Endothelial cell of umbilical vein (primary cell): ENCODE data around the gene SLC34A1. TPM values are rescaled to one million over a fixed set of nuclear protein-coding genes. Genes with fewer than 3 reads are reported as not detected.
A peak's percentile ranks its signal among the peaks of the same experiment; 100 is the strongest.

Experiments
- BruUV-seq: library from RNA; stranded (reverse); fragments of 400-500 nt; replicated peaks from 2 replicates; lab custom pipeline; 2021; lab: Mats Ljungman, UMichigan
- CTCF ChIA-PET: fragments of 300-600, 350-600 bp; sonication (Branson Sonifier 250); formaldehyde crosslinking; loops from one replicate; lab custom pipeline; 2021; ENCODE audit warnings: antibody characterized with exemption, inconsistent platforms; lab: Charles Lee
- POLR2A ChIA-PET: fragments of 300-600, 350-600 bp; sonication (Branson Sonifier 250); formaldehyde crosslinking; loops from one replicate; lab custom pipeline; 2021; ENCODE audit warnings: antibody characterized with exemption, inconsistent platforms; lab: Charles Lee
- DNase-seq: peaks from one replicate; pipeline ENCODE4 v3.0.0-alpha.2; 2011; ENCODE audit warnings: low read depth, low spot score
- FAIRE-seq: peaks from 2 replicates; lab custom pipeline; 2011; peaks lifted over from hg19 to GRCh38; lab: Jason Lieb, UNC
- H2AFZ ChIP-seq: 2 replicates; pipeline ENCODE4 v1.6.0; 2012; ENCODE audit warnings: low read depth, low read length, control low read depth, inconsistent platforms
- H3K27ac ChIP-seq: 2 replicates; pipeline ENCODE4 v1.5.1; 2011; ENCODE audit warnings: low read depth, mild to moderate bottlenecking, control low read depth, low read length, moderate library complexity; ENCODE audit not compliant: insufficient read depth
- H3K27me3 ChIP-seq, 2 experiments: 2 replicates each; pipeline versions ENCODE4 v1.6.0 to v1.6.1; 2011; ENCODE audit warnings: low read length in 2 of 2, mixed read lengths in 1 of 2; ENCODE audit not compliant: control insufficient read depth in 2 of 2, insufficient read depth in 2 of 2
- H3K36me3 ChIP-seq, 2 experiments: 2 replicates in 1 of 2; 3 replicates in 1 of 2; pipeline ENCODE4 v1.5.1; 2011; ENCODE audit warnings: low read length in 2 of 2, mild to moderate bottlenecking in 1 of 2, moderate library complexity in 1 of 2; ENCODE audit not compliant: control insufficient read depth in 2 of 2, insufficient read depth in 2 of 2; ENCODE audit errors: extremely low read depth in 1 of 2
- H3K4me1 ChIP-seq: 3 replicates; pipeline ENCODE4 v1.5.1; 2011; ENCODE audit warnings: mild to moderate bottlenecking, low read length; ENCODE audit not compliant: control insufficient read depth, insufficient read depth; ENCODE audit errors: extremely low read depth
- H3K4me2 ChIP-seq: 2 replicates; pipeline ENCODE4 v1.6.1; 2011; ENCODE audit warnings: low read length, control low read depth, mixed read lengths; ENCODE audit not compliant: insufficient read depth
- H3K4me3 ChIP-seq, 3 experiments: fragments of 200-600 bp in 1 of 3; sonication (generic), shearing (Covaris generic) in 1 of 3; replicated peaks in 1 of 3; 2 replicates each; pipeline ENCODE4 v1.5.1; 2011 to 2016; ENCODE audit warnings: control low read depth in 3 of 3, low read length in 3 of 3, mild to moderate bottlenecking in 2 of 3, inconsistent platforms in 1 of 3, low read depth in 1 of 3, moderate library complexity in 1 of 3; ENCODE audit not compliant: insufficient read depth in 1 of 3
- H3K79me2 ChIP-seq: 2 replicates; pipeline ENCODE4 v1.6.0; 2012; ENCODE audit warnings: low read length, inconsistent platforms; ENCODE audit not compliant: control insufficient read depth, insufficient read depth
- H3K9ac ChIP-seq: replicated peaks from 2 replicates; pipeline ENCODE3; 2011; ENCODE audit warnings: low read length, control low read depth; ENCODE audit not compliant: insufficient read depth; ENCODE audit errors: extremely low read depth
- H3K9me1 ChIP-seq: replicated peaks from 3 replicates; pipeline ENCODE4 v1.6.0; 2011; ENCODE audit warnings: mild to moderate bottlenecking, low read length; ENCODE audit not compliant: control insufficient read depth, insufficient read depth; ENCODE audit errors: extremely low read depth
- H3K9me3 ChIP-seq: replicated peaks from 2 replicates; pipeline ENCODE4 v1.5.1; 2012; ENCODE audit warnings: low read length, inconsistent platforms; ENCODE audit not compliant: control insufficient read depth, insufficient read depth
- H4K20me1 ChIP-seq: replicated peaks from 2 replicates; pipeline ENCODE3; 2011; ENCODE audit warnings: mild to moderate bottlenecking, low read length; ENCODE audit not compliant: control insufficient read depth, insufficient read depth; ENCODE audit errors: extremely low read depth
- CTCF ChIP-seq, 2 donors: IDR thresholded peaks; 1 replicate in 1 of 2; 2 replicates in 1 of 2; pipeline ENCODE4 v1.5.1; 2011; ENCODE audit warnings: low read length in 2 of 2, mild to moderate bottlenecking in 2 of 2, moderate library complexity in 2 of 2, control low read depth in 1 of 2, inconsistent platforms in 1 of 2, low read depth in 1 of 2; ENCODE audit not compliant: insufficient read depth in 1 of 2; ENCODE audit errors: extremely low read depth in 1 of 2
- EZH2 ChIP-seq: IDR thresholded peaks from 2 replicates; pipeline ENCODE4 v1.6.1; 2012; ENCODE audit warnings: borderline replicate concordance, low read depth, mild to moderate bottlenecking, moderate library complexity, low read length, inconsistent platforms; ENCODE audit not compliant: severe bottlenecking
- dilution Hi-C: fragments of 300-500 bp; cut with MboI; formaldehyde crosslinking; loops from one replicate; pipeline ENCODE4 v1.15.0; 2019; ENCODE audit warnings: low sequenced_read_pairs; ENCODE audit not compliant: extremely low pct_ligation_motif_present
- intact Hi-C: fragments of 100-400 bp; cut with micrococcal nuclease; formaldehyde crosslinking; loops from one replicate; pipeline ENCODE4 v1.10.0; 2022
- polyA plus RNA-seq, 4 experiments: library from polyadenylated mRNA; depleted of rRNA in 3 of 4; stranded (reverse) in 3 of 4; unstranded in 1 of 4; fragments of >200 nt; gene quantifications; 2 replicates each; pipeline versions ENCODE4 v1.2.1 to v1.2.3, GENCODE V29; 2011 to 2012; ENCODE audit warnings: missing spikeins in 1 of 4
- total RNA-seq: library from RNA; stranded (reverse); gene quantifications from 2 replicates; pipeline ENCODE4 v1.2.3, GENCODE V29; 2021

Gene SLC34A1
- total and polyA plus RNA-seq, 2 donors (not counting 3 experiments of a cell fraction or from before 2014, with no cell fraction given): not detected

- POLR2A ChIA-PET: no interaction called here
- dilution Hi-C loops: no loop called here
- no peak overlapping the region for H3K4me3 ChIP-seq
Observed at GRCh38 chr5:177382423-177383029, 1.7 kb upstream of the SLC34A1 start.

More at GRCh38 chr5:177382423-177383029, 1.7 kb upstream of the SLC34A1 start:
- H3K9ac ChIP-seq: no peak overlapping the region
- no peaks in the 10 kb centered on the region for H3K79me2 ChIP-seq
- H3K27me3 ChIP-seq: peaks cover 0 to 4% of the 10 kb centered on the region in 2 experiments
- FAIRE-seq (peak; percentile 76), DNase-seq (peak; percentile 37)
- no peaks in the 10 kb centered on the region for H3K4me1 ChIP-seq
- no peaks in the 10 kb centered on the region for H4K20me1 ChIP-seq
- H3K36me3 ChIP-seq: no peaks in the 10 kb centered on the region
- H3K9me1 ChIP-seq: no peaks in the 10 kb centered on the region
- H3K27ac ChIP-seq: no peak overlapping the region
- no TSS peak for BruUV-seq
- no peaks in the 10 kb centered on the region for H3K9me3 ChIP-seq
- TF ChIP-seq CTCF (IDR thresholded peaks at IDR 0.05; ENCODE audit: extremely low read depth in 1 of 2, insufficient read depth in 1 of 2, low read depth in 1 of 2, low read length in 2 of 2) (peak in 1 of 2 donors; percentile 58), EZH2 (no peak)
- intact Hi-C loops: loop anchor here (1.0 kb wide), 1 partner anchor 64 kb away; no protein-coding TSS in a partner anchor
- H3K4me2 ChIP-seq: no peak overlapping the region
- CTCF ChIA-PET: interaction anchor here (0.7 to 3.4 kb wide), 23 partner anchors 8 to 271 kb away, joined by 3 to 48 read pairs (median 6); partner anchors contain the start of gene LMAN2
- H2AFZ ChIP-seq: no peak overlapping the region
